IMR-90 (cell line): ENCODE results near the gene ABCF3. TPM values are rescaled to one million over a fixed set of nuclear protein-coding genes. Genes with fewer than 3 reads are reported as not detected.
"Not testable (repeated sequence)": the region's sequence is repeated elsewhere in the genome, so short reads cannot be mapped to it uniquely, and the experiment has no call there.

Experiments
- ATAC-seq: fragments of 200-7000 bp; cut with Tn5 transposase; 2 replicates; pipeline ENCODE4 v1.9.1; 2020; ENCODE audit warnings: low read depth, mild to moderate bottlenecking, moderate library complexity
- BruUV-seq: library from RNA; stranded (reverse); fragments of 400-500 nt; replicated peaks from 2 replicates; lab custom pipeline; 2021; lab: Mats Ljungman, UMichigan
- CTCF ChIA-PET: fragments of 300-600 bp; formaldehyde crosslinking; extraction: SDS; loops from one replicate; lab custom pipeline; 2021; ENCODE audit warnings: antibody characterized with exemption; lab: Yijun Ruan, JAX
- POLR2A ChIA-PET: fragments of 300-600 bp; sonication (Branson Sonifier 250); formaldehyde crosslinking; loops from one replicate; lab custom pipeline; 2022; ENCODE audit warnings: antibody characterized with exemption; ENCODE audit not compliant: unreplicated experiment; lab: Charles Lee
- DNase-seq: peaks from one replicate; pipeline ENCODE4 v3.0.0; 2013
- H2AFZ ChIP-seq: replicated peaks from 2 replicates; pipeline ENCODE3; 2013; ENCODE audit warnings: low read length, mild to moderate bottlenecking; ENCODE audit not compliant: poor library complexity
- H2AK5ac ChIP-seq: 2 replicates; pipeline ENCODE4 v1.6.1; 2013; ENCODE audit warnings: low read depth, low read length, inconsistent platforms
- H2AK9ac ChIP-seq: replicated peaks from 2 replicates; pipeline ENCODE3; 2013; ENCODE audit warnings: mild to moderate bottlenecking, low read depth, low read length, moderate library complexity; ENCODE audit not compliant: poor library complexity
- H2BK120ac ChIP-seq: 2 replicates; pipeline ENCODE4 v1.6.1; 2013; ENCODE audit warnings: low read depth, low read length, inconsistent platforms
- H2BK15ac ChIP-seq: 3 replicates; pipeline ENCODE4 v1.6.1; 2013; ENCODE audit warnings: low read depth, low read length, inconsistent platforms
- H2BK20ac ChIP-seq: 2 replicates; pipeline ENCODE4 v1.6.1; 2013; ENCODE audit warnings: low read depth, mild to moderate bottlenecking, inconsistent platforms, low read length, moderate library complexity
- H2BK5ac ChIP-seq: 2 replicates; pipeline ENCODE4 v1.6.1; 2013; ENCODE audit warnings: mild to moderate bottlenecking, low read depth, low read length, inconsistent platforms; ENCODE audit not compliant: poor library complexity, severe bottlenecking
- H3K14ac ChIP-seq: replicated peaks from 2 replicates; pipeline ENCODE4 v1.6.1; 2013; ENCODE audit warnings: low read depth, low read length, inconsistent platforms
- H3K18ac ChIP-seq: 2 replicates; pipeline ENCODE4 v1.6.1; 2013; ENCODE audit warnings: low read depth, low read length, control low read depth
- H3K23ac ChIP-seq: 2 replicates; pipeline ENCODE4 v1.6.1; 2013; ENCODE audit warnings: low read depth, low read length, inconsistent platforms
- H3K27ac ChIP-seq: 2 replicates; pipeline ENCODE4 v1.5.1; 2013; ENCODE audit warnings: mild to moderate bottlenecking, control low read depth, low read length; ENCODE audit not compliant: insufficient read depth
- H3K27me3 ChIP-seq: 2 replicates; pipeline ENCODE4 v1.6.1; 2013; ENCODE audit warnings: low read length; ENCODE audit not compliant: control insufficient read depth, insufficient read depth
- H3K36me3 ChIP-seq: 2 replicates; pipeline ENCODE4 v1.6.1; 2013; ENCODE audit warnings: low read length, mixed read lengths; ENCODE audit not compliant: control insufficient read depth, insufficient read depth
- H3K4ac ChIP-seq: 2 replicates; pipeline ENCODE4 v1.6.1; 2013; ENCODE audit warnings: low read depth, low read length, inconsistent platforms
- H3K4me1 ChIP-seq: 2 replicates; pipeline ENCODE4 v1.6.1; 2013; ENCODE audit warnings: low read length, mixed read lengths; ENCODE audit not compliant: control insufficient read depth, insufficient read depth
- H3K4me2 ChIP-seq: 2 replicates; pipeline ENCODE4 v1.6.1; 2013; ENCODE audit warnings: low read depth, mild to moderate bottlenecking, control low read depth, low read length, moderate library complexity
- H3K4me3 ChIP-seq: 2 replicates; pipeline ENCODE4 v1.5.1; 2013; ENCODE audit warnings: low read depth, mild to moderate bottlenecking, control low read depth, low read length, moderate library complexity; ENCODE audit not compliant: insufficient read depth
- H3K56ac ChIP-seq: 2 replicates; pipeline ENCODE4 v1.6.1; 2013; ENCODE audit warnings: low read length, inconsistent platforms; ENCODE audit not compliant: insufficient read depth; ENCODE audit errors: extremely low read depth
- H3K79me1 ChIP-seq, 2 experiments: 2 replicates each; pipeline ENCODE4 v1.6.1; 2013; ENCODE audit warnings: low read length in 2 of 2, inconsistent platforms in 1 of 2, low read depth in 1 of 2
- H3K9ac ChIP-seq: 2 replicates; pipeline ENCODE4 v1.6.1; 2013; ENCODE audit warnings: low read depth, low read length, control low read depth
- H3K9me1 ChIP-seq: 2 replicates; pipeline ENCODE4 v1.6.1; 2013; ENCODE audit warnings: low read length, inconsistent platforms; ENCODE audit not compliant: insufficient read depth
- H3K9me3 ChIP-seq: 2 replicates; pipeline ENCODE4 v1.6.1; 2013; ENCODE audit warnings: low read length; ENCODE audit not compliant: control insufficient read depth, insufficient read depth
- H4K20me1 ChIP-seq: 2 replicates; pipeline ENCODE4 v1.6.1; 2013; ENCODE audit warnings: low read length, inconsistent platforms; ENCODE audit not compliant: insufficient read depth
- H4K5ac ChIP-seq: 2 replicates; pipeline ENCODE4 v1.6.1; 2013; ENCODE audit warnings: mild to moderate bottlenecking, low read depth, low read length, control low read depth
- H4K8ac ChIP-seq, 2 experiments: 2 replicates each; pipeline ENCODE4 v1.6.1; 2013; ENCODE audit warnings: low read depth in 2 of 2, low read length in 2 of 2, control low read depth in 1 of 2, inconsistent platforms in 1 of 2
- H4K91ac ChIP-seq: 2 replicates; pipeline ENCODE4 v1.6.1; 2013; ENCODE audit warnings: low read depth, low read length, inconsistent platforms; ENCODE audit not compliant: insufficient read depth
- CTCF ChIP-seq: conservative IDR thresholded peaks from 2 replicates; pipeline ENCODE4 v1.5.1; 2012; ENCODE audit warnings: mild to moderate bottlenecking, low read depth, low read length, improper control_type of control experiment
- RAD21 ChIP-seq: IDR thresholded peaks from 2 replicates; pipeline ENCODE4 v1.6.1; 2012; ENCODE audit warnings: low read length, improper control_type of control experiment
- WGBS, 2 experiments: methylation state at CpG; one replicate each; pipeline versions ENCODE4 v1.1.5 to v1.1.7; 2013; ENCODE audit warnings: missing lambda C conversion rate in 2 of 2; ENCODE audit not compliant: insufficient read length in 1 of 2; ENCODE audit errors: extremely low coverage in 2 of 2; 5-methylcytosine and 5-hydroxymethylcytosine counted together
- dilution Hi-C: fragments of 300-500 bp; cut with HindIII; formaldehyde crosslinking; loops from one replicate; pipeline ENCODE4 v1.14.3; 2018; ENCODE audit warnings: low sequenced_read_pairs; ENCODE audit not compliant: unreplicated experiment
- in situ Hi-C: fragments of 300-500 bp; cut with MboI; formaldehyde crosslinking; loops from 3 replicates; pipeline ENCODE4 v1.14.3; 2019; ENCODE audit warnings: low sequenced_read_pairs, inconsistent platforms, mixed read lengths
- intact Hi-C: fragments of 100-400 bp; cut with micrococcal nuclease; formaldehyde crosslinking; loops from 2 replicates; pipeline ENCODE4 v1.10.0; 2022
- polyA plus RNA-seq, 3 experiments: library from polyadenylated mRNA; depleted of rRNA; stranded (reverse); fragments of >200 nt; gene quantifications; 2 replicates each; pipeline ENCODE4 v1.2.3, GENCODE V29; 2012; ENCODE audit warnings: low replicate concordance in 1 of 3
- total RNA-seq: library from RNA; depleted of rRNA; stranded (reverse); fragments of >200 nt; gene quantifications from 2 replicates; pipeline ENCODE4 v1.2.3, GENCODE V29; 2012

ABCF3 gene
- total and polyA plus RNA-seq, 2 of the 4 experiments (the other 2 are of a cell fraction), result 36.9 to 59.2 TPM

GRCh38 chr3:184149770-184150169, 36.2 kb upstream of the ABCF3 start:
- CTCF ChIA-PET, result not testable (repeated sequence)

More at GRCh38 chr3:184149770-184150169, 36.2 kb upstream of the ABCF3 start:
- TF ChIP-seq RAD21 (peak; percentile 24; the same call in 1 of the 2 replicates), CTCF (0 out of 2 replicates have a peak, but pooled peaks have one; percentile 18)
- H3K4ac ChIP-seq, H3K56ac ChIP-seq, H3K9ac ChIP-seq, in situ Hi-C loops, H3K9me1 ChIP-seq, H2AFZ ChIP-seq, H4K8ac ChIP-seq, H2BK20ac ChIP-seq, H3K14ac ChIP-seq, H4K5ac ChIP-seq, H3K36me3 ChIP-seq, H2AK5ac ChIP-seq, H3K4me2 ChIP-seq, H2BK120ac ChIP-seq, H3K27me3 ChIP-seq, H3K4me1 ChIP-seq, H3K18ac ChIP-seq, BruUV-seq, H3K23ac ChIP-seq, H3K27ac ChIP-seq, H2BK5ac ChIP-seq, H2AK9ac ChIP-seq, DNase-seq, POLR2A ChIA-PET, H2BK15ac ChIP-seq, H4K91ac ChIP-seq, H3K9me3 ChIP-seq, H3K4me3 ChIP-seq, H4K20me1 ChIP-seq, dilution Hi-C loops: not testable (repeated sequence)
- ATAC-seq, result peak; percentile 33; the same call in 1 of the 2 replicates
- intact Hi-C loops, result loop anchor here (5.0 kb wide), 1 partner anchor 103 kb away; no protein-coding TSS in a partner anchor
- 82% methylated on average over 4 of the region's 6 CpGs; no CpG with 5 or more reads in 1 of the 2 experiments for whole genome bisulfite sequencing, 2 experiments
- H3K79me1 ChIP-seq, result peaks cover 4 to 14% of the 10 kb centered on the region in 2 experiments
